ENCODE data around the gene RGS5. TPM values are rescaled to one million over a fixed set of nuclear protein-coding genes. Genes with fewer than 3 reads are reported as not detected.

Gene RGS5
- total RNA-seq, 5 donors from 2014 or later (not counting 1 experiment from before 2014, with no cell fraction given): 1.9 to 4.5 (median 3.4) TPM

- Histone ChIP-seq H3K9me3 (no peaks in the 10 kb centered on the region), H3K27me3 (replicated peaks in 1 of 2; ENCODE audit: control insufficient read depth in 2 of 2, extremely low read depth in 1 of 2, insufficient read depth in 2 of 2, low read length in 1 of 2) (peaks cover 0 to 7% of the 10 kb centered on the region in 2 experiments), H3K36me3 (ENCODE audit: control insufficient read depth in 2 of 2, extremely low read depth in 1 of 2, insufficient read depth in 1 of 2, low read length in 1 of 2) (no peaks in the 10 kb centered on the region), H3K4me1 (ENCODE audit: control insufficient read depth in 1 of 2, extremely low read depth in 1 of 2, insufficient read depth in 2 of 2, low read length in 2 of 2) (no peaks in the 10 kb centered on the region), H3K4me3 (ENCODE audit: control insufficient read depth in 1 of 2, extremely low read depth in 1 of 2, low read length in 1 of 2) (no peak overlapping the region), H3K27ac (ENCODE audit: low read length) (no peak overlapping the region)
- POLR2A ChIA-PET: no interaction called here
- Mint-ChIP-seq H3K9me3 (no peaks in the 10 kb centered on the region), H3K27me3 (peaks cover 13 to 14% of the 10 kb centered on the region in 2 donors), H3K27ac (no peak overlapping the region), H3K4me3 (no peak overlapping the region), H3K36me3 (no peaks in the 10 kb centered on the region), H3K4me1 (no peaks in the 10 kb centered on the region)
- 50% methylated on average over 10 of the region's 18 CpGs for WGBS (ENCODE audit: insufficient coverage)
- DNase-seq (peak in 23 of 35 experiments; percentile 1 to 32 (median 5)), ATAC-seq (replicated peaks in 1 of 4) (no peak)
- CTCF ChIA-PET: interaction anchor here in 1 of 2 donors (0.9 kb wide), 2 partner anchors 321 to 327 kb away, joined by 3 to 4 read pairs; no protein-coding TSS in a partner anchor
Measured at GRCh38 chr1:163174524-163175437, 27.9 kb downstream of the RGS5 start.

GRCh38 chr1:163173121-163173520 is 29.6 kb downstream of the RGS5 start:
- no peaks in the 10 kb centered on the region for H3K4me1 Mint-ChIP-seq
- no peaks in the 10 kb centered on the region for H3K36me3 Mint-ChIP-seq
- no peaks in the 10 kb centered on the region for H3K9me3 Mint-ChIP-seq
- H3K27ac ChIP-seq (ENCODE audit: low read length): no peak overlapping the region
- POLR2A ChIA-PET: no interaction called here
- H3K4me3 Mint-ChIP-seq: no peak overlapping the region
- H3K36me3 ChIP-seq (ENCODE audit: control insufficient read depth in 2 of 2, extremely low read depth in 1 of 2, insufficient read depth in 1 of 2, low read length in 1 of 2): no peaks in the 10 kb centered on the region
- CTCF ChIA-PET: no interaction called here
- H3K27me3 Mint-ChIP-seq: peaks cover 13 to 14% of the 10 kb centered on the region in 2 donors
- ATAC-seq (replicated peaks in 1 of 4) (no peak), DNase-seq (no peak)
- H3K27ac Mint-ChIP-seq: no peak overlapping the region
- 80% methylated on average over 2 of the region's 4 CpGs for WGBS (ENCODE audit: insufficient coverage)
- H3K4me1 ChIP-seq (ENCODE audit: control insufficient read depth in 1 of 2, extremely low read depth in 1 of 2, insufficient read depth in 2 of 2, low read length in 2 of 2): no peaks in the 10 kb centered on the region
- no peaks in the 10 kb centered on the region for H3K9me3 ChIP-seq
- no peak overlapping the region for H3K4me3 ChIP-seq (ENCODE audit: control insufficient read depth in 1 of 2, extremely low read depth in 1 of 2, low read length in 1 of 2)
- H3K27me3 ChIP-seq (replicated peaks in 1 of 2; ENCODE audit: control insufficient read depth in 2 of 2, extremely low read depth in 1 of 2, insufficient read depth in 2 of 2, low read length in 1 of 2): peaks cover 0 to 7% of the 10 kb centered on the region in 2 experiments

GRCh38 chr1:163172596-163172995 is 30.1 kb downstream of the RGS5 start:
- no peaks in the 10 kb centered on the region for H3K9me3 ChIP-seq
- ATAC-seq (replicated peaks in 1 of 4): no peak
- Mint-ChIP-seq H3K4me3 (no peak overlapping the region), H3K27ac (no peak overlapping the region), H3K36me3 (no peaks in the 10 kb centered on the region), H3K9me3 (no peaks in the 10 kb centered on the region), H3K27me3 (peaks cover 13 to 14% of the 10 kb centered on the region in 2 donors), H3K4me1 (no peaks in the 10 kb centered on the region)
- no peaks in the 10 kb centered on the region for H3K36me3 ChIP-seq (ENCODE audit: control insufficient read depth in 2 of 2, extremely low read depth in 1 of 2, insufficient read depth in 1 of 2, low read length in 1 of 2)
- no peak overlapping the region for H3K27ac ChIP-seq (ENCODE audit: low read length)
- ChIA-PET CTCF (no interaction called here), POLR2A (no interaction called here)
- no peak for DNase-seq
- H3K27me3 ChIP-seq (replicated peaks in 1 of 2; ENCODE audit: control insufficient read depth in 2 of 2, extremely low read depth in 1 of 2, insufficient read depth in 2 of 2, low read length in 1 of 2): peaks cover 0 to 7% of the 10 kb centered on the region in 2 experiments
- no peak overlapping the region for H3K4me3 ChIP-seq (ENCODE audit: control insufficient read depth in 1 of 2, extremely low read depth in 1 of 2, low read length in 1 of 2)
- no peaks in the 10 kb centered on the region for H3K4me1 ChIP-seq (ENCODE audit: control insufficient read depth in 1 of 2, extremely low read depth in 1 of 2, insufficient read depth in 2 of 2, low read length in 2 of 2)
- whole genome bisulfite sequencing (ENCODE audit: insufficient coverage): no CpG with 5 or more reads among the region's 2 CpGs

- Mint-ChIP-seq H3K4me3 (no peak overlapping the region), H3K27ac (no peak overlapping the region), H3K27me3 (peaks cover 13 to 14% of the 10 kb centered on the region in 2 donors), H3K36me3 (no peaks in the 10 kb centered on the region), H3K4me1 (no peaks in the 10 kb centered on the region), H3K9me3 (no peaks in the 10 kb centered on the region)
- H3K27me3 ChIP-seq (replicated peaks in 1 of 2; ENCODE audit: control insufficient read depth in 2 of 2, extremely low read depth in 1 of 2, insufficient read depth in 2 of 2, low read length in 1 of 2): peaks cover 0 to 7% of the 10 kb centered on the region in 2 experiments
- no peak for DNase-seq
- POLR2A ChIA-PET: no interaction called here
- no peak overlapping the region for H3K27ac ChIP-seq (ENCODE audit: low read length)
- CTCF ChIA-PET: no interaction called here
- H3K4me1 ChIP-seq (ENCODE audit: control insufficient read depth in 1 of 2, extremely low read depth in 1 of 2, insufficient read depth in 2 of 2, low read length in 2 of 2): no peaks in the 10 kb centered on the region
- no peaks in the 10 kb centered on the region for H3K9me3 ChIP-seq
- WGBS (ENCODE audit: insufficient coverage): 63% methylated on average over 2 of the region's 5 CpGs
- H3K4me3 ChIP-seq (ENCODE audit: control insufficient read depth in 1 of 2, extremely low read depth in 1 of 2, low read length in 1 of 2): no peak overlapping the region
- ATAC-seq (replicated peaks in 1 of 4): no peak
- no peaks in the 10 kb centered on the region for H3K36me3 ChIP-seq (ENCODE audit: control insufficient read depth in 2 of 2, extremely low read depth in 1 of 2, insufficient read depth in 1 of 2, low read length in 1 of 2)
Measured at GRCh38 chr1:163171826-163172225, 30.9 kb downstream of the RGS5 start.

GRCh38 chr1:163170975-163171676 is 31.6 kb downstream of the RGS5 start:
- no peak for DNase-seq
- Histone ChIP-seq H3K4me3 (ENCODE audit: control insufficient read depth in 1 of 2, extremely low read depth in 1 of 2, low read length in 1 of 2) (no peak overlapping the region), H3K27ac (ENCODE audit: low read length) (no peak overlapping the region), H3K27me3 (replicated peaks in 1 of 2; ENCODE audit: control insufficient read depth in 2 of 2, extremely low read depth in 1 of 2, insufficient read depth in 2 of 2, low read length in 1 of 2) (peaks cover 0 to 7% of the 10 kb centered on the region in 2 experiments), H3K4me1 (ENCODE audit: control insufficient read depth in 1 of 2, extremely low read depth in 1 of 2, insufficient read depth in 2 of 2, low read length in 2 of 2) (no peaks in the 10 kb centered on the region), H3K9me3 (no peaks in the 10 kb centered on the region), H3K36me3 (ENCODE audit: control insufficient read depth in 2 of 2, extremely low read depth in 1 of 2, insufficient read depth in 1 of 2, low read length in 1 of 2) (no peaks in the 10 kb centered on the region)
- H3K9me3 Mint-ChIP-seq: no peaks in the 10 kb centered on the region
- ChIA-PET CTCF (no interaction called here), POLR2A (no interaction called here)
- H3K27ac Mint-ChIP-seq: no peak overlapping the region
- no peak overlapping the region for H3K4me3 Mint-ChIP-seq
- H3K4me1 Mint-ChIP-seq: no peaks in the 10 kb centered on the region
- peaks cover 13 to 14% of the 10 kb centered on the region in 2 donors for H3K27me3 Mint-ChIP-seq
- H3K36me3 Mint-ChIP-seq: no peaks in the 10 kb centered on the region
- WGBS (ENCODE audit: insufficient coverage): 100% methylated on average over 1 of the region's 5 CpGs
- ATAC-seq (replicated peaks in 1 of 4): no peak

- no peak overlapping the region for H3K4me3 ChIP-seq (ENCODE audit: control insufficient read depth in 1 of 2, extremely low read depth in 1 of 2, low read length in 1 of 2)
- H3K36me3 Mint-ChIP-seq: no peaks in the 10 kb centered on the region
- ChIA-PET CTCF (no interaction called here), POLR2A (no interaction called here)
- no peak overlapping the region for H3K4me3 Mint-ChIP-seq
- DNase-seq: no peak
- H3K9me3 ChIP-seq: no peaks in the 10 kb centered on the region
- no peaks in the 10 kb centered on the region for H3K36me3 ChIP-seq (ENCODE audit: control insufficient read depth in 2 of 2, extremely low read depth in 1 of 2, insufficient read depth in 1 of 2, low read length in 1 of 2)
- no peaks in the 10 kb centered on the region for H3K4me1 ChIP-seq (ENCODE audit: control insufficient read depth in 1 of 2, extremely low read depth in 1 of 2, insufficient read depth in 2 of 2, low read length in 2 of 2)
- H3K27me3 ChIP-seq (replicated peaks in 1 of 2; ENCODE audit: control insufficient read depth in 2 of 2, extremely low read depth in 1 of 2, insufficient read depth in 2 of 2, low read length in 1 of 2): peaks cover 0 to 7% of the 10 kb centered on the region in 2 experiments
- no peaks in the 10 kb centered on the region for H3K4me1 Mint-ChIP-seq
- no peak overlapping the region for H3K27ac ChIP-seq (ENCODE audit: low read length)
- no CpG with 5 or more reads among the region's 1 CpG for WGBS (ENCODE audit: insufficient coverage)
- peaks cover 13% of the 10 kb centered on the region in 2 donors for H3K27me3 Mint-ChIP-seq
- no peaks in the 10 kb centered on the region for H3K9me3 Mint-ChIP-seq
- no peak overlapping the region for H3K27ac Mint-ChIP-seq
- ATAC-seq (replicated peaks in 1 of 4): no peak
Measured at GRCh38 chr1:163170331-163170730, 32.4 kb downstream of the RGS5 start.
